Testis (tissue), 3 donors: ENCODE measurements around the gene IQGAP3. TPM values are rescaled to one million over a fixed set of nuclear protein-coding genes. Genes with fewer than 3 reads are reported as not detected.

Source experiments
- DNase-seq: peaks from one replicate; pipeline ENCODE4 v3.0.0-alpha.2; 2019
- H3K27ac ChIP-seq, 2 donors: fragments of 200-600 bp; sonication (generic); one replicate each; pipeline ENCODE4 v1.5.1; 2019
- H3K27me3 ChIP-seq: fragments of 200-600 bp; sonication (generic); one replicate; pipeline ENCODE4 v1.5.1; 2019
- H3K36me3 ChIP-seq: fragments of 200-600 bp; sonication (generic); one replicate; pipeline ENCODE4 v1.5.1; 2017; ENCODE audit warnings: low read depth; ENCODE audit errors: missing control alignments
- H3K4me1 ChIP-seq: fragments of 200-600 bp; sonication (generic); one replicate; pipeline ENCODE4 v1.5.1; 2019
- H3K4me3 ChIP-seq, 2 donors: fragments of 200-600 bp; sonication (generic); one replicate each; pipeline ENCODE4 v1.5.1; 2017 to 2019
- H3K9me3 ChIP-seq: fragments of 200-600 bp; sonication (generic); one replicate; pipeline ENCODE4 v1.5.1; 2017
- POLR2A ChIP-seq: fragments of 450-650 bp; IDR thresholded peaks from one replicate; pipeline ENCODE4 v1.6.1; 2017; ENCODE audit warnings: antibody characterized with exemption, mild to moderate bottlenecking, moderate library complexity
- WGBS, 2 donors: methylation state at CpG; one replicate each; pipeline ENCODE4 v1.1.5; 2018; 5-methylcytosine and 5-hydroxymethylcytosine counted together
- intact Hi-C: fragments of 100-400 bp; cut with DNase I; formaldehyde crosslinking; loops from one replicate; pipeline ENCODE4 v1.15.1; 2023; ENCODE audit warnings: low total_unique reads
- polyA plus RNA-seq: library from polyadenylated mRNA; stranded (reverse); fragments of 350-450 nt; fragmentation: Illumina TruSeq; extraction: RNeasy Lipid Tissue Mini Kit (QIAGEN cat#74804); gene quantifications from one replicate; pipeline ENCODE4 v1.2.3, GENCODE V29; 2014; ENCODE audit warnings: low read depth, low replicate concordance; ENCODE audit not compliant: insufficient read depth
- total RNA-seq, 2 donors: library from RNA; depleted of rRNA; stranded (reverse); fragments of >200 nt; gene quantifications; one replicate each; pipeline ENCODE4 v1.2.3, GENCODE V29; 2016
- TF ChIP-seq, protein P1 (sequence below), 3 experiments: fragments of 450-650 bp in 2 of 3; fragments of 200-600 bp in 1 of 3; sonication (generic) in 1 of 3; IDR thresholded peaks; one replicate each; pipeline ENCODE4 v1.5.1; 2016 to 2019; ENCODE audit warnings: antibody characterized with exemption in 3 of 3, mild to moderate bottlenecking in 2 of 3, moderate library complexity in 1 of 3

IQGAP3 gene
- total and polyA plus RNA-seq, 3 donors from 2014 or later: 5.6 to 13.4 (median 8.2) TPM

DNA sequence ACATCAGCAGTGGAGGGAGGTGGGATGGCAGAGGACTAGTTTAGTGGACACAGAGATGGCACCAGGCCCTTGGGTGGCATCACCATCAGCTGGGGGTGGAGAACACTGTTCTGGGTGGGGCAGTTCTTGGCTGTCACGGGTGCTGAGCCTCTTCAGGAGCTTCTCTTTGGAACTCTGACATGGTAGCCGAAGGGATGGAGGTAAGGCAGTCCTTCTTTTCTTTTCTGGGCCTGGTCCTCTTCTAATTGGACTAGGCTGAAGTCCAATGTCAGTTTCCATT is 63.5 kb downstream of the IQGAP3 start:
- DNase-seq: no peak
- Histone ChIP-seq H3K4me1 (peaks cover 59% of the 10 kb centered on the region), H3K36me3 (no peaks in the 10 kb centered on the region), H3K4me3 (no peak overlapping the region), H3K9me3 (no peaks in the 10 kb centered on the region), H3K27ac (peak overlapping the region; percentile 86 to 90), H3K27me3 (no peaks in the 10 kb centered on the region)
- 25 to 61% methylated on average over 1 to 2 of the region's 2 CpGs for WGBS, 2 donors
- intact Hi-C loops: loop anchor here (5.0 kb wide), 1 partner anchor 93 kb away; the partner anchor contains the start of gene GPATCH4
- TF ChIP-seq POLR2A: no peak
- TF ChIP-seq, protein P1, sequence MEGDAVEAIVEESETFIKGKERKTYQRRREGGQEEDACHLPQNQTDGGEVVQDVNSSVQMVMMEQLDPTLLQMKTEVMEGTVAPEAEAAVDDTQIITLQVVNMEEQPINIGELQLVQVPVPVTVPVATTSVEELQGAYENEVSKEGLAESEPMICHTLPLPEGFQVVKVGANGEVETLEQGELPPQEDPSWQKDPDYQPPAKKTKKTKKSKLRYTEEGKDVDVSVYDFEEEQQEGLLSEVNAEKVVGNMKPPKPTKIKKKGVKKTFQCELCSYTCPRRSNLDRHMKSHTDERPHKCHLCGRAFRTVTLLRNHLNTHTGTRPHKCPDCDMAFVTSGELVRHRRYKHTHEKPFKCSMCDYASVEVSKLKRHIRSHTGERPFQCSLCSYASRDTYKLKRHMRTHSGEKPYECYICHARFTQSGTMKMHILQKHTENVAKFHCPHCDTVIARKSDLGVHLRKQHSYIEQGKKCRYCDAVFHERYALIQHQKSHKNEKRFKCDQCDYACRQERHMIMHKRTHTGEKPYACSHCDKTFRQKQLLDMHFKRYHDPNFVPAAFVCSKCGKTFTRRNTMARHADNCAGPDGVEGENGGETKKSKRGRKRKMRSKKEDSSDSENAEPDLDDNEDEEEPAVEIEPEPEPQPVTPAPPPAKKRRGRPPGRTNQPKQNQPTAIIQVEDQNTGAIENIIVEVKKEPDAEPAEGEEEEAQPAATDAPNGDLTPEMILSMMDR (IDR thresholded peaks at IDR 0.05): no peak

DNA sequence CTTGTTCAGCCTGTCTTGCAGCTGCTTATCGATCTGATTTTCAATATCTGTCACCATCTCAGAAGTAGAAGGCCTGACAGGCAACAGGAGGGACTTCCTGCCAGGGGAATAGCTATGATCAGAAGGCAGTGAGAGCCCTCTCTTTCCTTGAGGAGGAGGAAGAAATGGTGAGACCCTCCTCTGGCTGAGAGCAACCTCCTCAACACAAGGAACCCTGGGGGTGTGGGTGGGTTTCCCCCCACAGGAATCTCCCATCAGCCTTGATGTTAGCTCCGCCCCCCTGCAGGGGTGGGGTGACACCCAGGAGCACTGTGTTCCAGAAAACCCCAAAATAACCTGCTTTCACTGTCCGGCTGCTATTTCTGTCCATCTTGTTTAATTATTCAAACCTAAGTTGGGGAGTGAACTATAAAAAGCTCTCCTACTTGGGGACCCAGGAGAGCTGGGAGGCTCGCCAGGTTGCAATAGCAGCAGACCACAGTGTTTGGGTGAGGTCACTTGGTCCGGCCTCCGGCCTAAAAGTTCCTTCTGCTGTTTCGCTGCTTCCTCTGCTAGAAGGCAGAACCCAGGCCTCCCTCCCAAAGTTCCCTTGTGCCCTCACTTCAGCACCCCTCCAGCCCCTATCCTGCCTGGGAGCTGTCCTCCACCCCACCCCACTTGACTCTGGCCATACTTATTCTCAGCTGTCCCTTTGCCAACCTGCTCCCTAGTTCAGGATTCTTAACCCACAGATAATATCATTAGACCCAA is 64.0 kb downstream of the IQGAP3 start:
- Histone ChIP-seq H3K27ac (peak overlapping the region; percentile 86 to 90), H3K36me3 (no peaks in the 10 kb centered on the region), H3K4me1 (peaks cover 62% of the 10 kb centered on the region), H3K9me3 (no peaks in the 10 kb centered on the region), H3K27me3 (no peaks in the 10 kb centered on the region), H3K4me3 (no peak overlapping the region)
- 41 to 54% methylated on average over 7 of the region's 7 CpGs for WGBS, 2 donors
- peak; percentile 83 for DNase-seq
- TF ChIP-seq, protein P1 (IDR thresholded peaks at IDR 0.05): no peak
- no peak for TF ChIP-seq POLR2A
- intact Hi-C loops: loop anchor here (5.0 kb wide), 1 partner anchor 94 kb away; the partner anchor contains the start of gene GPATCH4

DNA sequence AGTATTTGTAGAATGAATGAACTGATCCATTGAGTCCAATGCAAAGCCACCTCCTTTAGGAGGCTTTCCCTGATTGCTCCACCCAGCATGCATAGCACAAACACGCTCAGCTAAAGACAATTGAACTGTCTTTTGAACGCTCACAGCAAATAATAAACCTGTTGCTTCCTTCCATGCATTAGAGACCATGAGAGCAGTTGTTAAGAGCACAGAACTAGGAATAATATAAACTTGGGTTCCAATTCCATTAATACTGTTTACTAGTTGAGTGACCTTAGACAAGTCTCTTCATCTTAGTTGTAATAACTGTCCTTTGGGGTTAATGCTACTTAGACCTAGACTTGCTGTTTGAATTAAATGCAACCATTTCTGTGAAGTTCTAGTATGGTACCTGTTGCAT is 65.9 kb downstream of the IQGAP3 start:
- H3K36me3 ChIP-seq: no peaks in the 10 kb centered on the region
- intact Hi-C loops: loop anchor here (5.0 kb wide), 1 partner anchor 96 kb away; the partner anchor contains the start of gene GPATCH4
- H3K27ac ChIP-seq: no peak overlapping the region
- peaks cover 80% of the 10 kb centered on the region for H3K4me1 ChIP-seq
- WGBS, 2 donors: 84 to 87% methylated on average over 2 of the region's 2 CpGs
- H3K27me3 ChIP-seq: no peaks in the 10 kb centered on the region
- no peak overlapping the region for H3K4me3 ChIP-seq
- H3K9me3 ChIP-seq: no peaks in the 10 kb centered on the region
- no peak for DNase-seq
- TF ChIP-seq, protein P1 (IDR thresholded peaks at IDR 0.05): no peak
- no peak for TF ChIP-seq POLR2A

DNA sequence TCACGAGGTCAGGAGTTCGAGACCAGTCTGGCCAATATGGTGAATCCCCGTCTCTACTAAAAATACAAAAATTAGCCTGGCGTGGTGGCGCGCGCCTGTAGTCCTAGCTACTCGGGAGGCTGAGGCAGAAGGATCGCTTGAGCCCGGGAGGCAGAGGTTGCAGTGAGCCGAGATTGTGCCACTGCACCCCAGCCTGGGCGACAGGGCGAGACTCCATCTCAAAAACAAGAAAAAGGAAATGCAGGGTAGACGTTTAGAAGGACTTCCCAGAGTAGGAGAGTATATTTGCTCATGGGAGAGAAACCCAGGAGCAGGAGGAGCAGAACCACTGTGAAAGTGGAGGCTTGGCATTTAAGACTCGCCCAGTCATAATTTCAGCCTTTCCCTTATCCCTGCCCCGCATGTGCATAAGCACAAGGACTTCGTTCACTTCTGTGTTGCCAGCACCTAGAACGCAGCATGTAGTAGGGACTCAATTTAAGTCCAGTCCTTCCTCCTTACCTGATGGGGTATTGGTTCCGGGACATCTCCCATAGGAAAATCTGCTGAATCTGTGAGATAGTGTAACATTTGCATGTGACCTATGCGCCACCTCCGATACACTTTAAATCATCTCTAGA is 66.6 kb downstream of the IQGAP3 start:
- TF ChIP-seq POLR2A: no peak
- TF ChIP-seq, protein P1 (IDR thresholded peaks at IDR 0.05): no peak
- intact Hi-C loops: loop anchor here (5.0 kb wide), 1 partner anchor 97 kb away; the partner anchor contains the start of gene GPATCH4
- no peak for DNase-seq
- H3K27ac ChIP-seq: peak overlapping the region; percentile 98 to 100
- peak overlapping the region; percentile 6 to 48 for H3K4me3 ChIP-seq
- H3K36me3 ChIP-seq: no peaks in the 10 kb centered on the region
- H3K27me3 ChIP-seq: no peaks in the 10 kb centered on the region
- H3K9me3 ChIP-seq: no peaks in the 10 kb centered on the region
- WGBS, 2 donors: 51 to 68% methylated on average over 21 of the region's 21 CpGs
- H3K4me1 ChIP-seq: peaks cover 73% of the 10 kb centered on the region
